ENCODE data around the gene MS4A4A.

MS4A4A gene

DNA sequence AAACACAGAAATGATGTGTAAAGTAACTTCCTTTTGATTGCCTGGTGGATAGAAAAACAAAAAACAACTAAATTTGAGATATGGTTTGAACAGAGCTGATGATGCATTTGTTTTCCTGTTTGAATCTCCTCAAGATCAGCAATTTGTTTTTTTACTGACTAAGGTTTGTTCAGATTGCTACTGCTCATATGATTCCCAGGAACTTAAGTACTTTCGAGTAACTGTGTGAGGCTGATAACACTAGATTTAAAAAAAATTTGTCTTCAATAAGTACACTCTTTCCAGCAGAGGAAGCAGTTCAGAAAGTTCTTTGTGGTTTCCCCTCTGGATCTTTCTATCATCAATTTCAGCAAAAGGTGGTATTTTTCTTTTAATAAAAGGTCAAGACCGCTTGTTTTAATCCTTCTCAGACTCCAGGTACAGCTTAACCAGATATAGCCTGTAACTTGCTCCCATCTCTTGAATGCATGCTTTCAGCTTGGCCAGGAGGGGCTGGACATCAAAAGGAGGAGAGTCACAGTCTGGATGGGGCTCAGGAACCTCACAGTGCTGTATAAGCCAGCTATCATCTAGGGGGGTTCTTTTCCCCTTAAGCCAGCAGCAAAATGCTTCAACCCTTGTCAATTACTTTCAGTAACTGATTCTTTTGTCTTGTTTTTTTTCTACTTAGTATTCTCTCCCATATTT lies 34.3 kb downstream of the MS4A4A start:
- TF ChIP-seq CEBPB (IDR thresholded peaks at IDR 0.05) (no peak), CREB1 (IDR thresholded peaks at IDR 0.05; ENCODE audit: low read depth) (no peak), TAF1 (IDR thresholded peaks at IDR 0.05; ENCODE audit: low read depth) (no peak), YY1 (IDR thresholded peaks at IDR 0.05; ENCODE audit: low read depth) (no peak), TEAD4 (IDR thresholded peaks at IDR 0.05) (no peak), RAD21 (IDR thresholded peaks at IDR 0.05; ENCODE audit: low read depth) (no peak), EGR1 (IDR thresholded peaks at IDR 0.05) (no peak), FOXM1 (IDR thresholded peaks at IDR 0.05; ENCODE audit: borderline replicate concordance, low read depth) (no peak), NFIC (IDR thresholded peaks at IDR 0.05) (no peak), ZBTB7A (IDR thresholded peaks at IDR 0.05; ENCODE audit: low read depth) (no peak)
- TF ChIP-seq, protein P1, sequence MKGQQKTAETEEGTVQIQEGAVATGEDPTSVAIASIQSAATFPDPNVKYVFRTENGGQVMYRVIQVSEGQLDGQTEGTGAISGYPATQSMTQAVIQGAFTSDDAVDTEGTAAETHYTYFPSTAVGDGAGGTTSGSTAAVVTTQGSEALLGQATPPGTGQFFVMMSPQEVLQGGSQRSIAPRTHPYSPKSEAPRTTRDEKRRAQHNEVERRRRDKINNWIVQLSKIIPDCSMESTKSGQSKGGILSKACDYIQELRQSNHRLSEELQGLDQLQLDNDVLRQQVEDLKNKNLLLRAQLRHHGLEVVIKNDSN (IDR thresholded peaks at IDR 0.05), result no peak

DNA sequence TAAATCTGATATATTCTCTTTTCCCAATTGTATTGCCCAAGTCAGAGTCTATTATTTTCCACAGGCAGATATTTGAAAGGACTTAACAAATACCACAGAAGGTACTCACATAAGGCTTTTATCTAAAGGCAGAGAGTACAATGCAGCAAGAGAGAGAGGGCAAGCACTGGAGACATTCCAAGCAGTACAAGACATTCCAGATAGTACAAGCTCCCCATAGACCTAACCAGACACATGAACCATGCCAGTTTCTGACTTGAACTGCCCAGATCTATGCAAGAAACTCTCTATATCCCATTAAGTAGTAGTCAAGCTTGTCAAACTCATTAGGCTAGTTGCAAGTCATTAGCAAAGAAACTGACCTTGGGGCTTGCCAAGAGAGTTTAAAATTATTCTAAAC lies 35.4 kb downstream of the MS4A4A start:
- TF ChIP-seq CEBPB (IDR thresholded peaks at IDR 0.05), result no peak

DNA sequence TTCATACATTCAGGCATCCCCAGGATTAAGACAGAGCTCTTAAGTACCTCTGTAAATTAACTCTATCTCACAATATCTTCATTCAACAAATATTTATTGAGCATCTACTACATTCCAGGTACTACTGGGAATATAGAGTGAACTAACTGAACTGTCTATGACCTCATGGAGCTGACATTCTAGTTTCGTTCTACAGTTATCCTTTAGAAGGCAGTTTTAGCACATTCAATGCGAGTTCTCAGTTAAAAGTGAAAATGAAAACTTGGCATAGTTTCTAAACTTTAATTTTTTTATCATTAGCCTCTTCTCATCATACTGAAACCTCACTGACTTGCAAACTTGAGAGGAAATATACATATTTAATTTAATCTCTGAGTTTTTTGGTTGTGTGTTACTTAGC lies 35.9 kb downstream of the MS4A4A start:
- TF ChIP-seq EGR1 (IDR thresholded peaks at IDR 0.05), result no peak
- TF ChIP-seq TCF12 (IDR thresholded peaks at IDR 0.05; ENCODE audit: low read depth), result no peak
- TF ChIP-seq CREB1 (IDR thresholded peaks at IDR 0.05; ENCODE audit: low read depth), result no peak
- TF ChIP-seq FOXM1 (IDR thresholded peaks at IDR 0.05; ENCODE audit: borderline replicate concordance, low read depth), result no peak
- no peak for TF ChIP-seq NFIC (IDR thresholded peaks at IDR 0.05)
- TF ChIP-seq, protein P2, sequence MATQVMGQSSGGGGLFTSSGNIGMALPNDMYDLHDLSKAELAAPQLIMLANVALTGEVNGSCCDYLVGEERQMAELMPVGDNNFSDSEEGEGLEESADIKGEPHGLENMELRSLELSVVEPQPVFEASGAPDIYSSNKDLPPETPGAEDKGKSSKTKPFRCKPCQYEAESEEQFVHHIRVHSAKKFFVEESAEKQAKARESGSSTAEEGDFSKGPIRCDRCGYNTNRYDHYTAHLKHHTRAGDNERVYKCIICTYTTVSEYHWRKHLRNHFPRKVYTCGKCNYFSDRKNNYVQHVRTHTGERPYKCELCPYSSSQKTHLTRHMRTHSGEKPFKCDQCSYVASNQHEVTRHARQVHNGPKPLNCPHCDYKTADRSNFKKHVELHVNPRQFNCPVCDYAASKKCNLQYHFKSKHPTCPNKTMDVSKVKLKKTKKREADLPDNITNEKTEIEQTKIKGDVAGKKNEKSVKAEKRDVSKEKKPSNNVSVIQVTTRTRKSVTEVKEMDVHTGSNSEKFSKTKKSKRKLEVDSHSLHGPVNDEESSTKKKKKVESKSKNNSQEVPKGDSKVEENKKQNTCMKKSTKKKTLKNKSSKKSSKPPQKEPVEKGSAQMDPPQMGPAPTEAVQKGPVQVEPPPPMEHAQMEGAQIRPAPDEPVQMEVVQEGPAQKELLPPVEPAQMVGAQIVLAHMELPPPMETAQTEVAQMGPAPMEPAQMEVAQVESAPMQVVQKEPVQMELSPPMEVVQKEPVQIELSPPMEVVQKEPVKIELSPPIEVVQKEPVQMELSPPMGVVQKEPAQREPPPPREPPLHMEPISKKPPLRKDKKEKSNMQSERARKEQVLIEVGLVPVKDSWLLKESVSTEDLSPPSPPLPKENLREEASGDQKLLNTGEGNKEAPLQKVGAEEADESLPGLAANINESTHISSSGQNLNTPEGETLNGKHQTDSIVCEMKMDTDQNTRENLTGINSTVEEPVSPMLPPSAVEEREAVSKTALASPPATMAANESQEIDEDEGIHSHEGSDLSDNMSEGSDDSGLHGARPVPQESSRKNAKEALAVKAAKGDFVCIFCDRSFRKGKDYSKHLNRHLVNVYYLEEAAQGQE (IDR thresholded peaks at IDR 0.05; ENCODE audit: low read depth), result no peak
- TF ChIP-seq, protein P3, sequence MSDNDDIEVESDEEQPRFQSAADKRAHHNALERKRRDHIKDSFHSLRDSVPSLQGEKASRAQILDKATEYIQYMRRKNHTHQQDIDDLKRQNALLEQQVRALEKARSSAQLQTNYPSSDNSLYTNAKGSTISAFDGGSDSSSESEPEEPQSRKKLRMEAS (IDR thresholded peaks at IDR 0.05), result no peak
- no peak for TF ChIP-seq EP300 (IDR thresholded peaks at IDR 0.05; ENCODE audit: borderline replicate concordance)
- TF ChIP-seq TEAD4 (IDR thresholded peaks at IDR 0.05), result no peak
- TF ChIP-seq, protein P1 (IDR thresholded peaks at IDR 0.05), result no peak
- no peak for TF ChIP-seq RAD21 (IDR thresholded peaks at IDR 0.05; ENCODE audit: low read depth)
- TF ChIP-seq CEBPB (IDR thresholded peaks at IDR 0.05), result no peak
- no peak for TF ChIP-seq TAF1 (IDR thresholded peaks at IDR 0.05; ENCODE audit: low read depth)
- no peak for TF ChIP-seq ZBTB7A (IDR thresholded peaks at IDR 0.05; ENCODE audit: low read depth)
- TF ChIP-seq YY1 (IDR thresholded peaks at IDR 0.05; ENCODE audit: low read depth), result no peak

DNA sequence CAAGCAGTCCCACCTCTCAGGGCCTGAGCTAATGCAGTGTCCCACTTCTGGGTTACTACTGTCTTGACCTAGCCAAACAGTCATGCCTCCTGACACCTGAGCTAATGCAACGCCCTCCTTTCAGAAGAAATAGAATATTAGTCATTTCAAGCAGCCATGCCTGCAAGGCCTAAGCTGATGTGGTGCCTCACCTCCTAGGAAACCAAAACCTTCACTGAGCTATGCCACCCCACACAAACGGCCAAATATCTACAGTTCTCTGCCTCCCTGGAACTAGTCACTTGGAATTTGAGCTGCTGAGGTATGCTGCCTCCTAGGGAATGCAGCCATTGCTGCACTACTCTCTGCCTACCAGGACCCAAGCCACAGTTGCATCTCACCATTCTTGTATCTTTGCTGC lies 38.3 kb downstream of the MS4A4A start:
- TF ChIP-seq YY1 (IDR thresholded peaks at IDR 0.05; ENCODE audit: low read depth) (no peak), TCF12 (IDR thresholded peaks at IDR 0.05; ENCODE audit: low read depth) (no peak), TAF1 (IDR thresholded peaks at IDR 0.05; ENCODE audit: low read depth) (no peak), EP300 (IDR thresholded peaks at IDR 0.05; ENCODE audit: borderline replicate concordance) (no peak), EGR1 (IDR thresholded peaks at IDR 0.05) (no peak), TEAD4 (IDR thresholded peaks at IDR 0.05) (no peak), FOXM1 (IDR thresholded peaks at IDR 0.05; ENCODE audit: borderline replicate concordance, low read depth) (no peak), NFIC (IDR thresholded peaks at IDR 0.05) (no peak), ZBTB7A (IDR thresholded peaks at IDR 0.05; ENCODE audit: low read depth) (no peak), CREB1 (IDR thresholded peaks at IDR 0.05; ENCODE audit: low read depth) (no peak), CEBPB (IDR thresholded peaks at IDR 0.05) (no peak), RAD21 (IDR thresholded peaks at IDR 0.05; ENCODE audit: low read depth) (no peak)
- TF ChIP-seq, protein P1 (IDR thresholded peaks at IDR 0.05), result no peak
- TF ChIP-seq, protein P3 (IDR thresholded peaks at IDR 0.05), result no peak
- TF ChIP-seq, protein P2 (IDR thresholded peaks at IDR 0.05; ENCODE audit: low read depth), result no peak

DNA sequence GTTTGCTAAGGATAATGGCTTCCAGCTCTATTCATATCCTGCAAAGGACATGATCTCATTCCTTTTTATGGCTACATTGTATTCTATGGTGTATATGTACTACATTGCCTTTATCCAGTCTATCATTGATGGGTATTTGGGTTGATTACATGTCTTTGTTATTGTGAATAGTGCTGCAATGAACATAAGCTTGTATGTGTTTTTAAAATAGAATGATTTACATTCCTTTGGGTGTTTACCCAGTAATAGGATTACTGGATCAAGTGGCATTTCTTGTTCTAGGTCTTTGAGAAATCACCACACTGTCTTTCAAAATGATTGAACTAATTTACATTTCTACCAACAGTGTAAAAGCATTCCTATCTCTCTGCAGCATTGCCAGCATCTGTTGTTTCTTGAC lies 40.6 kb downstream of the MS4A4A start:
- TF ChIP-seq ZBTB7A (IDR thresholded peaks at IDR 0.05; ENCODE audit: low read depth) (no peak), RAD21 (IDR thresholded peaks at IDR 0.05; ENCODE audit: low read depth) (no peak), TCF12 (IDR thresholded peaks at IDR 0.05; ENCODE audit: low read depth) (no peak), EGR1 (IDR thresholded peaks at IDR 0.05) (no peak), NFIC (IDR thresholded peaks at IDR 0.05) (no peak), FOXM1 (IDR thresholded peaks at IDR 0.05; ENCODE audit: borderline replicate concordance, low read depth) (no peak), CEBPB (IDR thresholded peaks at IDR 0.05) (no peak), YY1 (IDR thresholded peaks at IDR 0.05; ENCODE audit: low read depth) (no peak), CREB1 (IDR thresholded peaks at IDR 0.05; ENCODE audit: low read depth) (no peak), TEAD4 (IDR thresholded peaks at IDR 0.05) (no peak), EP300 (IDR thresholded peaks at IDR 0.05; ENCODE audit: borderline replicate concordance) (no peak), TAF1 (IDR thresholded peaks at IDR 0.05; ENCODE audit: low read depth) (no peak)
- TF ChIP-seq, protein P2 (IDR thresholded peaks at IDR 0.05; ENCODE audit: low read depth), result no peak
- TF ChIP-seq, protein P1 (IDR thresholded peaks at IDR 0.05), result no peak
- TF ChIP-seq, protein P3 (IDR thresholded peaks at IDR 0.05), result no peak

All from Ishikawa (cell line).